NB4 (cell line): Measurements from ENCODE around the gene ZNF185.

Source experiments
- CTCF ChIP-seq: IDR thresholded peaks from one replicate; pipeline ENCODE4 v1.5.1; 2012; ENCODE audit warnings: low read depth, low read length
- MAX ChIP-seq: IDR thresholded peaks from 2 replicates; pipeline ENCODE4 v1.6.1; 2011; ENCODE audit warnings: low read depth, low read length
- MYC ChIP-seq: IDR thresholded peaks from 2 replicates; pipeline ENCODE4 v1.6.1; 2011; ENCODE audit warnings: low read depth, low read length
- POLR2A ChIP-seq: IDR thresholded peaks from 2 replicates; pipeline ENCODE4 v1.6.1; 2011; ENCODE audit warnings: mild to moderate bottlenecking; ENCODE audit not compliant: insufficient read length; ENCODE audit errors: extremely low read depth

DNA sequence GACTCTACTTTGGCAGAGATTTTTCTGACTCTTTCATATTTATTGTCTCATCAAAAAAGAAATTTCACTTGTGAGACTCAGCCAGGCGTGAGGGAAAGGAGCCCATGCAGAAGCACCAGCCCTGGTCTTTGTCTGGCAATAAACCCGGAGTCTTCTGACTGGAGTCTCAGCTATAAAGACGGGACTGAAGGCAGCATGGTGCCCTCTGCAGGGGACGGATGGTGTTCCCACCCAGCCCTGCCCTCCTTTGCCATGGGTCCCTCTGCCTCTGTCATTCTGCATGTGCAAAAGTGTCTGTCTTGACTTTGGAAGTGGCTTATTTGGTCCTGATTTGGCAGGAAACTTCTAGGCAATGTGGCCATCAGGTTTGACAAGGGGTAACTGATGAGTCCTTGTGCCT, 14.2 kb downstream of the ZNF185 start:
- TF ChIP-seq CTCF (peak; percentile 27), MAX (no peak), POLR2A (no peak), MYC (no peak)
